HG02588 (cell line): ENCODE data around the gene RAB29.

ENCODE experiments used
- ATAC-seq: cut with Tn5 transposase; IDR thresholded peaks from one replicate; pipeline ENCODE4 v1.9.1; 2021; ENCODE audit warnings: mild to moderate bottlenecking, moderate library complexity; ENCODE audit not compliant: unreplicated experiment

The RAB29 gene

GRCh38 chr1:205766038-205766437 lies 9.2 kb downstream of the RAB29 start:
- ATAC-seq: no peak

- ATAC-seq: no peak
Observed at GRCh38 chr1:205764578-205764977, 10.7 kb downstream of the RAB29 start.

DNA sequence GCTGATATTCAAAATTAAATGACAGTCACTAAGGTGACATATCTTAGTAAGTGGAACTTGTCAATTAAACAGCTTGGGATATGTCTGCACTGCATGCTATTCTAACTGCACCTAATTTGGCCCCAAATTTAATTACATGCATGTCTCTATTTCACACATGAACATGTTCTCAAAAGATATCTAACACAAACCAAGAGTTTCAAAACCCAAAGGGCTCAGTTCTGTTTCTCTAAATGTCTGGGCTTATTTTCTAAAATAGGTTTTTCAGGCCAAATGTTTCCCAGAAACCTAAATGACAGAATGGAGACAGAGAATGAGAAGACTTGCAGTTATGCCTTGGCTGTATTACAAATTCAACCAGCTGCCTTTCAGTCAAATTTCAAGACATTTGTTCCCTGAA lies 11.3 kb downstream of the RAB29 start:
- no peak for ATAC-seq

- ATAC-seq: no peak
Observed at GRCh38 chr1:205760606-205761005, 14.7 kb downstream of the RAB29 start.

DNA sequence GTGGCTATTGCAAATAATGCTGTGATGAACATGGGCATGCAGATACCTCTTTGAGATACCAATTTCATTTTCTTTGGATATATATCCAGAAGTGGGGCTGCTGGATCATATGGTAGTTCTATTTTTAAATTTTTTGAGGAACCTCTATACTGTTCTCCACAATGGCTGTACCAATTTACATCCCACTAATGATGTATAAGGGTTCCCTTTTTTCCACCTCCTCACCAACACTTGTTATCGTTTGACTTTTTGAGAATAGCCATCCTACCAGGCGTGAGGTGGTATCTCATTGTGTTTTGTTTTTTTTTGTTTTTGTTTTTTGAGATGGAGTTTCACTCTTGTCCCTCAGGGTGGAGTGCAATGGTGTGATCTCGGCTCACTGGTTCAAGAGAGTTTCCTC lies 18.7 kb downstream of the RAB29 start:
- ATAC-seq: no peak

DNA sequence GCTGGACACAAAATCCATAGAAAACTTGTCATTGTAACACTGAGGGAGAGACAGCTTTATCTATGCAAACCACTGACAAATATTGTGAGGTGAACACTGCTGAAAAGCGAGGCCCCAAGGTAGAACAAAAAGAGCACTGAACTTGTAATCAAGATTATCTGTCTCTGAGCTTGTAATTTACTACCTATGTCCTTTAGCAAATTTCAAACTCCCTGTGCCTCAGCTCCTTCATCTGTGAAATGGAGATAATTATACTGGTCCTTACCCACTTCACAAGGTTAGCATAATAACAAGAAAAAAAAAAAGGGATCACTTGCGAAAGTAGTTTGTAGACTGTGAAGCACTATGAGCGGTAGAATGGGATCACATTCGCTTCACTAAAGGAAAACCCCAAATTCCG lies 20.4 kb downstream of the RAB29 start:
- no peak for ATAC-seq

DNA sequence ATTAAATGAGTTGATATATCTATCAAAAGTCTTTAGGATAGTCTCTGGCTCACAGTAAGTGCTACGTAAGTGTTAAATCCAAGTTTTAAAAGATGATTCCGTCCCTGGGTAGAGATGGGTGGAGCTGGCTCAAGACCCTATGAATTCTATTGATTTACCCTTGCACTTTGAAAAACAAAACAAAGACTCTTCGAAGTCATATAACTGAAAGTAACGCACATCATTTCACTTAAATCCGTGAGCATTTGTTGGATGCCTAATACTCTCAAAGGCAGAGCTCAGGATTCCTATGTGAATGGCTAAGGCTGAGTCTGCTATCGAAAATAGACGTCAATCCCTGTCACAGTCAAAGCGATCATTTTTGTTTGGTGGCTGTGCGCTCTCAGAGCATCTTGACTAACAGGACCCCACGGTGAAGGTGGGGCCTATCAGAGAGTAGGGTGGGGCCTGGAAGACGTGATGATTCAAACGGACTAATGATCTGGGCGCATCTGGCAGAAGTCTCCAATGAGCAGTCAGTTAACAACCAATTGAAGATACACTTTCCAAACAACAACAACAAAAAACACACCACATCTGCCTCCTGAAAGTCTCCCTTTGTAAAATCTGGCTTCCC lies 24.1 kb downstream of the RAB29 start:
- no peak for ATAC-seq

DNA sequence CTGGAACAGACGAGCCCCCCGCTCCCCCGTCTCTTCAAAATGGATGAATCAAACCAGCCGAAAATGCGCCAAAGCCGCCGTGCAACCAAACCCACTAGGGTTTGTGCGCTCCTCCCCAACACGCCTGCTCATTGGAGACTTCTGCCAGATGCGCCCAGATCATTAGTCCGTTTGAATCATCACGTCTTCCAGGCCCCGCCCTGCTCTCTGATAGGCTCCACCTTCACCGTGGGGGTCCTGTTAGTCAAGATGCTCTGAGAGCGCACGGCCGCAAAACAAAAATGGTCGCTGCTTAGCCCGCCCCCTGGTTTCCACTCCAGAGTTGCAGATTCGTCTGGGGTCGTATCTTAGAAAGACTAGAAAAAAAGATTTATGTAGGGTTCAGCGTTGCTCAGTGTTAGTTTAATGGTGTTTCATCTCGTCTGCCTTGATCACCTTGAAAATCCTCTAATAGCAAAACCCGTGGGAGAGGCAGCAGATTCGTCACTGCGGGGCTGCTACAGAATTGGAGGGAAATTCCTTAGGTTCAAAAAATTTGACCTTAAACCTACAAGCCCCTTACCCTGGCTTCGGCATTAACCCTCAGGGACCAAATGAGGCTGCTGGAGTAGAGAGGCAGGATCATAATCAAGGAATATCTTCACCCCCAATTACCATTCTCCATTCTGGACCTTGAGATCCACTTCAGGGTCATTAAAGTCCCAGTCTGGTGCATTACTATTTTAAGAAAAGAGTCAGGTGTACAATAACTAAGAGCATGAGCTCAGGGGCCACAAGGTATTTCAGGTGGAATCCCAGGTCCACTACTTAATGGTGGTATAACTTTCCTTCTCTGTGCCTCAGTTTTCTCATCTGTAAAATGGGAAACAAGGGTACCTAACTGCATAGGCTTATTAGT lies 24.9 kb downstream of the RAB29 start, which contains the start of gene NUCKS1:
Gene NUCKS1, minus strand, starts transcription at position 45 of the 898 bp plus-strand sequence. CDS start 209 bp downstream, outside the sequence.
- ATAC-seq: peak; percentile 77

- ATAC-seq: peak; percentile 74
Observed at GRCh38 chr1:205749234-205750137, 25.8 kb downstream of the RAB29 start.

DNA sequence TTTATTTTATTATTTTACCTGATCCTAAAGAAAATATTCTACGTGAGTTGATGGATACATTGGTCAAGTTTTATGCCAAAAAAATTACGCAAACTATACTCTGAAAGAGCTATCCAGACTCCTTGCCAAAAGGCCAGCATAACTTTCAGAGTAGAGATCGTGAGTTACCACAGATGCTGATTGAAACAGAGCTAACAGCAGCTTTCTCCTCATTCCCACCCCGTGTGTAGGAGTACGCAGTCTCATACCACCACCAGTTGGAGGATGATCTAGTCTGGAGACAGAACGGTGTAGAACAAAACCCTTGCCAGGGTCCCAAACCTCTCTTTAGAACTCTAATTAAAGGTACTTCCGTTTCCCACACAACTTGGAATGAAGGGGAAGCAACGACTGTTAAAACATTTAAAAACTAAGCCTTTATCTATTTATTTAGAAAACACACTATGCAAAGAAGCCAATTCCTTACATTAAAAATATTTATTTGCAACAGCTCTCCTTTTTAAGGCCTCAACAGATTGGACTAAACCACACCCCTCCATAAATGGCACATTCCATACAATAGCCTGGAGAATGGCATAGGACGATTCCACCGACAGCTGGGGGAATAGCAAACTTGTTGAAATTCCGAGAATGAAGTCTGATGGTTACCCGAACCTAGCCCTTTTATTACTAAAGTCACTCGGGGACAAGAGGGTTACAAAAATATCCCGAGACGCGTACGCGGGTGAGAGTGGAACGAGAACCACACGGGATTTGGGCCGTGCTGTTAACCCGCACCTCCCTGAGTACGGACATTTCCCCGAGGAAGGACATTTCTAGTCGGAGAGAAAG lies 26.7 kb downstream of the RAB29 start:
- peak; percentile 4 for ATAC-seq

GRCh38 chr1:205746757-205747412 lies 28.4 kb downstream of the RAB29 start:
- ATAC-seq: no peak

GRCh38 chr1:205744403-205744802 lies 30.9 kb downstream of the RAB29 start:
- no peak for ATAC-seq

- no peak for ATAC-seq
Observed at GRCh38 chr1:205743977-205744376, 31.3 kb downstream of the RAB29 start.

DNA sequence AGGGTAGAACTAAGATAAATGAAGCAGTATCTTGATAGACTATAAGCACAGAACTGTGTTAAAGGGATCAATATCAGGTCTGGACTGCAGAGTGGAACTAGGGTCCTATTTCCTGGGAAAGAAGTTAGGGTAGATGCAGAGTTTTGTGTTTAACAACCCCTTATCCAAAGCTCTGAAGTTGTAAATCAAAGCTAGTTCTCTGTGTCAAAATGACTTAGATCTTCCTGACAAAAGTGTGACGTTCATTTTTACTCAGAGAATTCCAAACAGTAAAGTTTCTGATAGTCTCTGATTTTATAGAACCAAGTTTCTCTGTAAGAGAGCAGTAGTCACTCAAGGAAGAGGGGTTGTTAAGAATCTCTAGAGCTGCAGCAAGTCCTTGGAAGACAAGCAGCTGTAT lies 33.6 kb downstream of the RAB29 start:
- ATAC-seq: no peak

GRCh38 chr1:205739348-205740160 lies 35.7 kb downstream of the RAB29 start:
- no peak for ATAC-seq

DNA sequence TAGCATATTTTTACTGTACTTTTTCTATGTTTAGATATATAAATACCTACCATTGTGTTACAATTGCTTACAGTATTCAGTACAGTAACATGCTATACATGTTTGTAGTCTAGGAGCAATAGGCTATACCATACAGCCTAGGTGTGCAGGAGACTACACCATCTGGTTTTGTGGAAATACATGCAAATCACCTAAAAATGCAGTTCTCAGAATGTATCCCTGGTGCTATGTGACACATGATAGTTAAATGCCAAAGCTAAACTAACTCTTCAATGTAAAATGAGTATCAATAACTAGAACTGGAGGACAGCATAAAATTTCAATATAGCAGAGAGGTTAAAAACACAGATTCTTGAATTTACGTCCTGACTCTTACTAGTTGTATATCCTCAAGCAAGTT lies 40.1 kb downstream of the RAB29 start:
- ATAC-seq: no peak

DNA sequence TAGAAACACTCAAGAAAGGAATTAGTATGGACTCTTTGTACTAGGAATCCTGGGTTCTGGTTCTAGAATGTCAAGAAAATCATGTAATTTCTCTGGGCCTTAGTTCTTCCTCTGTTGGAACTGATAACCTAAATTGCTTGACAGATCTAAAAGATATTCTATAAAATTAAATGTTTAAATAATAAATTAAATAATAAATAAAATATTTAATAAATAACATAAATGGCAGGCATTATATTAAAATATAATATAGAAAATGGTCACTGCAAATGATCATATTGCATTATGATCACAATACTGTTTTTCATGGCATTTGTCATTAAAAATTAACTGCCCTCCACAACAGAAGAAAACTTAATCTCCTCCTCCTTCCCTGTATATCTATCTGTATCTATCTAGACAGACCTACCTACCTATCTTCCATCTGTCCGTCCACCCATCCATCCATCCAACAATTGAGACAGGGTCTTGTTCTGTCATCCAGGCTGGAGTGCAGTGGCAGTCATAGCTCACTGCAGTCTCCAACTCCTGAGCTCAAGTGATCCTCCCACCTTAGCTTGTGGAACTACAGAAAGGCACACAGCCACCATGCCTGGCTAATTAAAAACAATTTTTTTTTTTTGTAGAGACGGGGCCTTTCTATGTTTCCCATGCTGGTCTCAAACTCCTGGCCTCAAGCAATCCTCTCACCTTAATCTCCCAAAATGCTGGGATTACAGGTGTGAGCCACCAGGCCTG lies 41.7 kb downstream of the RAB29 start:
- no peak for ATAC-seq

DNA sequence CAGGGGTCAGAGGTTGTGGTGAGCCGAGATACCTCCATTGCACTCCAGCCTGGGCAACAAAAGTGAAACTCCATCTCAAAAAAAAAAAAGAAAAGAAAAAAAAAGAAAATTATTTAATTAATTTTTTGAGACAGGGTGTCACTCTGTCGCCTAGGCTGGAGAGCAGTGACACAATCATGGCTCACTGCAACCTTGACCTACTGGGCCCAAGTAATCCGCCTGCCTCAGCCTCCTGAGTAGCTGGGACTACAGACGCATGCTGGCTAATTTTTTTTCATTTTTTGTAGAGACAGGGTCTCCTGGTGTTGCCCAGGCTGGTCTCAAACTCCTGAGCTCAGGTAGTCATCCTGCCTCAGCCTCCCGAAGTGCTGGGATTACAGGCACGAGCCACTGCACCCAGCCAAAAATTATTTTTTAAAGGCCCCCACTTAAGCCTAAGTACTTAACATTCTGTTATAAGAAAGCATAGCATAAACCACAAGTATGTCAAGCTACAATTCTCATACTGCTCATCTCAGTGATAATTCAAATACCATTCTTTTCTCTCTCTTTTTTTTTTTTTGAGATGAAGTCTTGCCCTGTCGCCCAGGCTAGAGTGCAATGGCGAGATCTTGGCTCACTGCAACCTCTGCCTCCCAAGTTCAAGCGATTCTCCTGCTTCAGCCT lies 45.2 kb downstream of the RAB29 start:
- no peak for ATAC-seq
